Mesodermal cell (in vitro differentiated cells): ENCODE data around the gene TAF7L.

Experiments
- H3K27ac ChIP-seq: 2 replicates; pipeline ENCODE4 v1.7.0; 2013; ENCODE audit warnings: mild to moderate bottlenecking, low read depth, low read length, moderate library complexity; ENCODE audit not compliant: severe bottlenecking
- H3K36me3 ChIP-seq: 2 replicates; pipeline ENCODE4 v1.7.1; 2013; ENCODE audit warnings: mild to moderate bottlenecking, low read length, moderate library complexity; ENCODE audit not compliant: control insufficient read depth, insufficient read depth
- H3K4me1 ChIP-seq: one replicate; pipeline ENCODE4 v1.7.1; 2013; ENCODE audit warnings: mild to moderate bottlenecking, low read length; ENCODE audit not compliant: insufficient read depth, control insufficient read depth, poor library complexity, severe bottlenecking
- H3K4me3 ChIP-seq: 2 replicates; pipeline ENCODE4 v1.7.0; 2013; ENCODE audit warnings: low read length, control low read depth, mild to moderate bottlenecking; ENCODE audit not compliant: insufficient read depth, poor library complexity, severe bottlenecking; ENCODE audit errors: extremely low read depth
- H3K9me3 ChIP-seq: 2 replicates; pipeline ENCODE4 v1.7.1; 2013; ENCODE audit warnings: mild to moderate bottlenecking, low read length, moderate library complexity; ENCODE audit not compliant: control insufficient read depth
- WGBS, 2 experiments: methylation state at CpG; one replicate each; pipeline ENCODE4 v1.1.5; 2013; ENCODE audit warnings: missing lambda C conversion rate in 2 of 2; ENCODE audit not compliant: insufficient coverage in 2 of 2; 5-methylcytosine and 5-hydroxymethylcytosine counted together

TAF7L gene

DNA sequence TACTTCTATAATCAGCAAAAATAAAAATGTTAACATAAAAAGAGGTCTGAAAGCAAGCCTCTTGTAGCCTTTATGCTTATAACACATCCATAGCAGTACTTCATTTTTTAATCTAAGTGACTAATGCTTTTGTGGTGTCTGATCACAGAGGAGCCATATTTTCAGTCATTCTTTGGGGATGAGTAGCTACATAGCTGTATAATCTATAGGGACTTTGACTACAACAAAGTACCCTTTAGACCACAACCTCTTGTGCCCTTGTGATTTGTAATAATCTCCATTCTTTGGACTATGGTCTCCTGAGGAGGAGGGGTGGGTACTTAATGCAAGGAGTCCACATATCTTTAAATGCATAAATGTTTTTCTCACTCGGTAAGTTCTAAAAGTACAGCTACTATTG lies 62.0 kb downstream of the TAF7L start:
- Histone ChIP-seq H3K9me3 (no peaks in the 10 kb centered on the region), H3K4me3 (no peak overlapping the region), H3K36me3 (no peaks in the 10 kb centered on the region), H3K4me1 (peaks cover 12% of the 10 kb centered on the region), H3K27ac (no peak overlapping the region)
- WGBS, 2 experiments: 100% methylated on average over 1 of the region's 1 CpG; no CpG with 5 or more reads in 1 of the 2 experiments

- Histone ChIP-seq H3K36me3 (no peaks in the 10 kb centered on the region), H3K9me3 (no peaks in the 10 kb centered on the region), H3K4me3 (no peak overlapping the region), H3K4me1 (peaks cover 17% of the 10 kb centered on the region), H3K27ac (no peak overlapping the region)
- no CpG with 5 or more reads among the region's 1 CpG for WGBS, 2 experiments
Measured at GRCh38 chrX:101223226-101223625, 67.9 kb downstream of the TAF7L start.

DNA sequence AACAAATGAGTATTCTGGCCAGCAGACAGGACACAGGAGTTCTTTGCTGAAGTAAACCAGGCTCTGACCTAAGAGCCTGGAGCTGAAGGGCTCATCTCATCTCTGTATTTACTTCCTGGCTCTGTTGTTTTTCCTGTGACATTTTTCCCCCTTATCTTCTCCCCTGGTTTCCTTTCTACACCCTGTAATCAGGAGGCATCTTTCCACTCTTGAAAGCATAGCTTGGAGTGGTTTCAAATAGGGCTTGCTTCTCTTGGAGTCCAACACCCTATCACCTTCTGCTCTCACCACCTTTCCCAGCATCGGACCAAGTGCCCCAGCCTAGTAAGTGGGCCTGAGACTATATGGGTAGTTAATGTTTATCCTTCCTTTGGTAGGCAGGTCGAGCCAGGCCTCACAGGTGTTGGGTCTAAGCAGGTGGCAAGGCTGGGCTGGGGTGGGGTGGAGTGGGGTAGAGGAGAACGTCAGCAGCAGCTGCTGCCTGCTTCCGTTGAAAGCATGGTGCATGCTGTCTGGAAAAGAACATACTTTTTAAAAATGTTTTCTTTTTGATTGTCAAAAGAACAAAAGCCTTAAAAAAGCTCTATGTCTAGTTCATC lies 70.4 kb downstream of the TAF7L start:
- H3K36me3 ChIP-seq: no peaks in the 10 kb centered on the region
- H3K27ac ChIP-seq: peak overlapping the region; percentile 85
- peaks cover 21% of the 10 kb centered on the region for H3K4me1 ChIP-seq
- WGBS, 2 experiments: 100% methylated on average over 1 of the region's 4 CpGs; no CpG with 5 or more reads in 1 of the 2 experiments
- H3K9me3 ChIP-seq: no peaks in the 10 kb centered on the region
- H3K4me3 ChIP-seq: peak overlapping the region; percentile 11

- Histone ChIP-seq H3K36me3 (no peaks in the 10 kb centered on the region), H3K4me1 (peaks cover 21% of the 10 kb centered on the region), H3K4me3 (peak overlapping the region; percentile 8), H3K9me3 (no peaks in the 10 kb centered on the region), H3K27ac (peak overlapping the region; percentile 85)
- WGBS, 2 experiments: 40 to 44% methylated on average over 3 to 6 of the region's 12 CpGs
Measured at GRCh38 chrX:101219864-101220346, 71.2 kb downstream of the TAF7L start.

DNA sequence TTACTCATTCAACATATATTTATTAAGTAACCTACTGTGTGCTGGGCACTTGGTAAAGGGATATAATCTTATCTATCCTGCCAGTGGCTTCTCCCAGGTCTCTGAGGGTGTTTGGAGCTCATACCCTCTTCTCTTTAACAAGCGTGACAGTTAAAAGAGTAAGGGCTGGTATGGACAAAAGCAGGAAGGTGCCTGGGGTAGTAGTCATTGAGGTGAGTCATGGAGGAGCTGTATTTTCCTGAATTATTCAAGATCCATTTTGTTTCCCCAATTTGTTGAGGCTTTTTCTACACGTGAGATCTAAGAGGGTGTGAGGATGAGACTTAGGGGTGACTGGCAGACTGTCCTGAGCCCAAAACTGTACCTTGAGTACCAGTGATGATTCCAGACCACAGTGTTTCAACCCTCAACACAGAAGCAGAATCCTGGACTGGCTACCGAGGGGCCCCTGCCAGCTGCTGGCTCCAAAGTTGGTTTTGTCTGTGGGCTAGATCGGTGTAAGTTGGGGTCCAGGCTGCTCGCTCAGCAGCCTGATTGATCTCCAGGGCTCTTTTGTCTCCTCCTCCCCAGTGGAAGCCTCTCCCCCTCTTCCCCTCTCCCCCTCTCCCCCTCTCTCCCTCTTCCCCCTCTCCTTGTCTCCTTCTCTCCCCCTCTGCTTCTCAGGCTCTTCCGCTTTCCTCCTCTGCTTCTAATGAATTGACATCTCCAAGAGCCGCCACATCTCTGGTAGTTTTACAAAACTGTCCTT lies 71.8 kb downstream of the TAF7L start, which contains the start of gene DRP2:
TSS of gene DRP2 (plus strand) at position 671 of the 748 bp plus-strand sequence. CDS start 11,862 bp downstream, outside the sequence.
- no peaks in the 10 kb centered on the region for H3K36me3 ChIP-seq
- peak within 1 kb of the TSS; percentile 8 for H3K4me3 ChIP-seq
- no CpG with 5 or more reads among the region's 7 CpGs for WGBS, 2 experiments
- H3K4me1 ChIP-seq: peaks cover 21% of the 10 kb centered on the region
- H3K9me3 ChIP-seq: no peaks in the 10 kb centered on the region
- H3K27ac ChIP-seq: peak within 1 kb of the TSS; percentile 85
